Ishikawa (cell line): ENCODE measurements around the gene MAMDC4.

ENCODE experiments used
- CEBPB ChIP-seq: IDR thresholded peaks from 2 replicates; pipeline ENCODE4 v1.6.1; 2012
- CREB1 ChIP-seq: IDR thresholded peaks from 2 replicates; pipeline ENCODE4 v1.6.1; 2012; ENCODE audit warnings: low read depth
- EGR1 ChIP-seq: IDR thresholded peaks from 2 replicates; pipeline ENCODE4 v1.6.1; 2012
- EP300 ChIP-seq: IDR thresholded peaks from 2 replicates; pipeline ENCODE4 v1.6.1; 2012; ENCODE audit warnings: borderline replicate concordance
- FOXM1 ChIP-seq: IDR thresholded peaks from 2 replicates; pipeline ENCODE4 v1.6.1; 2012; ENCODE audit warnings: low read depth, borderline replicate concordance
- MAX ChIP-seq: IDR thresholded peaks from 2 replicates; pipeline ENCODE4 v1.6.1; 2012
- NFIC ChIP-seq: IDR thresholded peaks from 2 replicates; pipeline ENCODE4 v1.6.1; 2012
- RAD21 ChIP-seq: IDR thresholded peaks from 2 replicates; pipeline ENCODE4 v1.6.1; 2012; ENCODE audit warnings: low read depth
- REST ChIP-seq: IDR thresholded peaks from 2 replicates; pipeline ENCODE4 v1.6.1; 2012; ENCODE audit warnings: low read depth, mild to moderate bottlenecking
- TAF1 ChIP-seq: IDR thresholded peaks from 2 replicates; pipeline ENCODE4 v1.6.1; 2012; ENCODE audit warnings: low read depth, mild to moderate bottlenecking
- TCF12 ChIP-seq: IDR thresholded peaks from 2 replicates; pipeline ENCODE4 v1.6.1; 2012; ENCODE audit warnings: low read depth
- TEAD4 ChIP-seq: IDR thresholded peaks from 2 replicates; pipeline ENCODE4 v1.6.1; 2012
- YY1 ChIP-seq: IDR thresholded peaks from 2 replicates; pipeline ENCODE4 v1.6.1; 2012; ENCODE audit warnings: low read depth
- ZBTB7A ChIP-seq: IDR thresholded peaks from 2 replicates; pipeline ENCODE4 v1.6.1; 2012; ENCODE audit warnings: low read depth
- TF ChIP-seq, protein P1 (sequence below): IDR thresholded peaks from 2 replicates; pipeline ENCODE4 v1.6.1; 2012

The MAMDC4 gene

DNA sequence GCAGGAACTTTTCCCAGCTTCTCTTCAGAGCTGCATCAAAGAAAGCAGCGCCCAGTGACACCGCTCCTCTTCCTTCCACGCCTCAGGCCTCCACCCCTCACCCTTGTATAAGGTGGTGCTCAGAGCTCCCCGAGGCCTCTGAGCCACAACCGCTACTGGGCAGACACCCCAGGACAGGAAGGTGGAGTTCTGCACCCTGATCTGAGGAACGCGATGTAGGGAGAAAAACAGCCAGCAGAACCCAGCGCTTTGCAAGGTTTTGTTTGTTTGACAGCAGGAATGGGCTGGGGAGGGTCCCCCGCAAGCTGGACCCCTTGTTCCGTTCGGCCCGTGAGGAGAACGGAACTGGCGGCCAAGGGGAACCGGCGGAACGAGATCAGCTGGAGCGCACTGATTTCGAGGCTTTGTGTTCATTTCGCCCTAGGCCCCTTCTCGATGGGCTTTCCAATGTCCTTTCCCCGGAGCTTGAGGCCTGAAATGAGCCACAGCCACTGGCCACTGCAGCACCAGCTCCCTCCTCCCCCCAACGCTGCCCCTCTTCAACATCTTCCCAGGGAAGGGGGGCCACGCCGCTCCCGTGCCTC, 9.8 kb downstream of the MAMDC4 start:
- no peak for TF ChIP-seq NFIC
- no peak for TF ChIP-seq ZBTB7A
- TF ChIP-seq TEAD4: no peak
- TF ChIP-seq YY1: no peak
- TF ChIP-seq TAF1: no peak
- TF ChIP-seq RAD21: no peak
- TF ChIP-seq MAX: no peak
- TF ChIP-seq FOXM1: no peak
- TF ChIP-seq EP300: no peak
- no peak for TF ChIP-seq CREB1
- TF ChIP-seq, protein P1, sequence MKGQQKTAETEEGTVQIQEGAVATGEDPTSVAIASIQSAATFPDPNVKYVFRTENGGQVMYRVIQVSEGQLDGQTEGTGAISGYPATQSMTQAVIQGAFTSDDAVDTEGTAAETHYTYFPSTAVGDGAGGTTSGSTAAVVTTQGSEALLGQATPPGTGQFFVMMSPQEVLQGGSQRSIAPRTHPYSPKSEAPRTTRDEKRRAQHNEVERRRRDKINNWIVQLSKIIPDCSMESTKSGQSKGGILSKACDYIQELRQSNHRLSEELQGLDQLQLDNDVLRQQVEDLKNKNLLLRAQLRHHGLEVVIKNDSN: no peak
- no peak for TF ChIP-seq CEBPB
- TF ChIP-seq TCF12: no peak
- no peak for TF ChIP-seq REST
- TF ChIP-seq EGR1: no peak

GRCh38 chr9:136862849-136863622, 10.9 kb downstream of the MAMDC4 start:
- TF ChIP-seq, protein P1: no peak
- no peak for TF ChIP-seq YY1
- no peak for TF ChIP-seq FOXM1
- TF ChIP-seq TEAD4: no peak
- no peak for TF ChIP-seq TAF1
- no peak for TF ChIP-seq TCF12
- no peak for TF ChIP-seq NFIC
- no peak for TF ChIP-seq EGR1
- TF ChIP-seq ZBTB7A: no peak
- TF ChIP-seq CEBPB: no peak

GRCh38 chr9:136863623-136864273, 11.6 kb downstream of the MAMDC4 start:
- no peak for TF ChIP-seq ZBTB7A
- TF ChIP-seq RAD21: no peak
- TF ChIP-seq NFIC: no peak
- no peak for TF ChIP-seq YY1
- TF ChIP-seq TAF1: no peak
- TF ChIP-seq EP300: no peak
- TF ChIP-seq REST: no peak
- TF ChIP-seq FOXM1: no peak
- no peak for TF ChIP-seq EGR1
- no peak for TF ChIP-seq MAX
- no peak for TF ChIP-seq CREB1
- no peak for TF ChIP-seq TCF12
- TF ChIP-seq, protein P1: no peak
- TF ChIP-seq CEBPB: no peak
- TF ChIP-seq TEAD4: no peak

- no peak for TF ChIP-seq NFIC
- no peak for TF ChIP-seq YY1
- no peak for TF ChIP-seq TAF1
- no peak for TF ChIP-seq EGR1
- TF ChIP-seq, protein P1: no peak
- TF ChIP-seq RAD21: no peak
- no peak for TF ChIP-seq FOXM1
- TF ChIP-seq REST: no peak
- no peak for TF ChIP-seq EP300
- TF ChIP-seq TCF12: no peak
- TF ChIP-seq CEBPB: no peak
- no peak for TF ChIP-seq MAX
- no peak for TF ChIP-seq CREB1
- TF ChIP-seq ZBTB7A: no peak
- no peak for TF ChIP-seq TEAD4
These were observed 13.1 kb downstream of the MAMDC4 start for GRCh38 chr9:136865041-136865767.
